Progenitor cell of endocrine pancreas (in vitro differentiated cells): Measurements from ENCODE around the gene ROCK2. TPM values are rescaled to one million over a fixed set of nuclear protein-coding genes. Genes with fewer than 3 reads are reported as not detected.

Experiments used
- DNase-seq: peaks from one replicate; pipeline ENCODE4 v3.0.0; 2021; ENCODE audit warnings: low spot score; ENCODE audit not compliant: unreplicated experiment
- H3K27ac Mint-ChIP-seq: 2 replicates; pipeline ENCODE4 v1.8.0; 2021; ENCODE audit warnings: mild to moderate bottlenecking, moderate library complexity, mixed read lengths
- H3K27me3 Mint-ChIP-seq: 2 replicates; pipeline ENCODE4 v1.8.0; 2021; ENCODE audit warnings: mixed read lengths
- H3K36me3 Mint-ChIP-seq: 2 replicates; pipeline ENCODE4 v1.8.0; 2022; ENCODE audit warnings: mixed read lengths; ENCODE audit not compliant: insufficient read depth
- H3K4me1 Mint-ChIP-seq: 2 replicates; pipeline ENCODE4 v1.8.0; 2021; ENCODE audit warnings: low read depth, mixed read lengths
- H3K4me3 Mint-ChIP-seq: 2 replicates; pipeline ENCODE4 v1.8.0; 2021; ENCODE audit warnings: low read depth, mild to moderate bottlenecking, moderate library complexity, mixed read lengths
- H3K9me3 Mint-ChIP-seq: 2 replicates; pipeline ENCODE4 v1.8.0; 2021; ENCODE audit warnings: low read depth, mixed read lengths
- long read RNA-seq: library from polyadenylated mRNA; unstranded; transcript quantifications from one replicate; pipeline ENCODE4 v2.0.0, GENCODE V29; 2020
- total RNA-seq: library from RNA; stranded (reverse); gene quantifications from 2 replicates; pipeline ENCODE4 v1.2.1, GENCODE V29; 2021
- TF ChIP-seq, protein P1 (sequence below): fragments of 200-600 bp; sonication (generic); IDR thresholded peaks from one replicate; pipeline ENCODE4 v1.5.0; 2021; ENCODE audit warnings: antibody characterized with exemption, mild to moderate bottlenecking; ENCODE audit not compliant: unreplicated experiment

Gene ROCK2
- total RNA-seq, result 41.9 and 43.8 TPM in 2 replicates
- long read RNA-seq, partial matches to known transcripts, result 6 of 8 reads
- long read RNA-seq, other reads (novel, unspliced or antisense), result 2 of 8 reads

DNA sequence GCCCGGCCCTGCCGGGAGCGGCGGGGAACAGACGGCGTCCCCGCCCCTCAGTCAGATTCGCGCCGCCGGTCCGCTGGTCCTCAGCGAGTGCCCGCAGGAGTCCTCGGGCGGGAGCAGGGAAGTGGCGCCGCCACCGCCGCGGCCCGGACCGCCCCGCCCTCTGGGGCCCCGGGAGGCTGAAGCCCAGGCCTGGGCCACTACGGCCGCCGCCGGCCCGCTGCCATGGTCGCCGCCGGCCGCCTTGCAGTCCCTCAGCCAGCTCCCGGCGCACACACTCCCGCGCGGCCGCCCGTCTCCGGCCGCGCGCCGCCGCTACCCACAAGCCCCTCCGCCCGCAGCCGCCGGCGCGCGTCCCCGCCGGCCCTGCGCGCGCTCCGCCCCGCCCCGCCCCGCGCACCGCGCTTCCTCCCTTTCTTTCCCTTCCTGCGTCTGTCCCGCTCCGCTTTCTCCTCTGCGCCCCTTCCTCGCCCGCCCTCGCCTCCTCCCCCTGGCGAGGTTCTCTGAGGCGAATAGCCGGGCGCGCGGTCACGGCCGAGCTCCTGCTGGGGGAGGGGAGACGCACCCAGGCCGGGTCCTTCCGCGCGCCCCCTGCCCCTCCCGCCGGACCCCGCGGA, at the start of gene ROCK2:
TSS of gene ROCK2 (minus strand) at position 295 of the 614 bp plus-strand sequence. CDS start 500 bp downstream, outside the sequence.
- Mint-ChIP-seq H3K36me3 (no peaks in the 10 kb centered on the region), H3K4me3 (peak within 1 kb of the TSS; percentile 97), H3K27ac (peak within 1 kb of the TSS; percentile 99), H3K4me1 (peaks cover 34% of the 10 kb centered on the region), H3K9me3 (no peaks in the 10 kb centered on the region), H3K27me3 (peaks cover 20% of the 10 kb centered on the region)
- TF ChIP-seq, protein P1, sequence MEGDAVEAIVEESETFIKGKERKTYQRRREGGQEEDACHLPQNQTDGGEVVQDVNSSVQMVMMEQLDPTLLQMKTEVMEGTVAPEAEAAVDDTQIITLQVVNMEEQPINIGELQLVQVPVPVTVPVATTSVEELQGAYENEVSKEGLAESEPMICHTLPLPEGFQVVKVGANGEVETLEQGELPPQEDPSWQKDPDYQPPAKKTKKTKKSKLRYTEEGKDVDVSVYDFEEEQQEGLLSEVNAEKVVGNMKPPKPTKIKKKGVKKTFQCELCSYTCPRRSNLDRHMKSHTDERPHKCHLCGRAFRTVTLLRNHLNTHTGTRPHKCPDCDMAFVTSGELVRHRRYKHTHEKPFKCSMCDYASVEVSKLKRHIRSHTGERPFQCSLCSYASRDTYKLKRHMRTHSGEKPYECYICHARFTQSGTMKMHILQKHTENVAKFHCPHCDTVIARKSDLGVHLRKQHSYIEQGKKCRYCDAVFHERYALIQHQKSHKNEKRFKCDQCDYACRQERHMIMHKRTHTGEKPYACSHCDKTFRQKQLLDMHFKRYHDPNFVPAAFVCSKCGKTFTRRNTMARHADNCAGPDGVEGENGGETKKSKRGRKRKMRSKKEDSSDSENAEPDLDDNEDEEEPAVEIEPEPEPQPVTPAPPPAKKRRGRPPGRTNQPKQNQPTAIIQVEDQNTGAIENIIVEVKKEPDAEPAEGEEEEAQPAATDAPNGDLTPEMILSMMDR, result no peak
- DNase-seq, result peak; percentile 84

- H3K9me3 Mint-ChIP-seq, result no peaks in the 10 kb centered on the region
- peaks cover 11% of the 10 kb centered on the region for H3K4me1 Mint-ChIP-seq
- TF ChIP-seq, protein P1, result no peak
- peaks cover 8% of the 10 kb centered on the region for H3K27me3 Mint-ChIP-seq
- no peak overlapping the region for H3K27ac Mint-ChIP-seq
- no peak for DNase-seq
- no peaks in the 10 kb centered on the region for H3K36me3 Mint-ChIP-seq
- H3K4me3 Mint-ChIP-seq, result no peak overlapping the region
These were observed 49.3 kb upstream of the ROCK2 start for GRCh38 chr2:11393711-11394236.

DNA sequence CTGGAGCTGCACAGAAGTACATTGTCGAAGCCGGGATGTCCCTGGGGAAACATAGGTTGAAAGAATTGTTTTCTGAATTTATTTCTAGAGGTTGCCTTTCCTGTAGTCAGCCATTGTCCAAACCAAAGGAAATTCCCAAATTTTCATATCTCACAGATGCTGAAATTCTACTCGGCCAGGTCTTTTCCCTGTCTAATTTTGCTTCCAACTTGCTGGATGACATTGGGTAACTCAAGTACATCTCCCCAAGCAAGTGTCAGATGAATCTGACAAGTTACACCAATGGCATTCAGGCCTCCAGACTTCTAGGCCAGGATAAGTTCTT, 47.5 kb upstream of the ROCK2 start:
- no peak overlapping the region for H3K4me3 Mint-ChIP-seq
- no peaks in the 10 kb centered on the region for H3K9me3 Mint-ChIP-seq

GRCh38 chr2:11390399-11390658, 45.9 kb upstream of the ROCK2 start:
- Mint-ChIP-seq H3K4me1 (peaks cover 31% of the 10 kb centered on the region), H3K4me3 (no peak overlapping the region), H3K9me3 (no peaks in the 10 kb centered on the region), H3K27ac (no peak overlapping the region), H3K27me3 (no peaks in the 10 kb centered on the region), H3K36me3 (no peaks in the 10 kb centered on the region)
- DNase-seq, result no peak
- TF ChIP-seq, protein P1, result no peak

More for the DNA sequence above, 47.5 kb upstream of the ROCK2 start:
- Mint-ChIP-seq H3K27ac (peak overlapping the region; percentile 77), H3K36me3 (no peaks in the 10 kb centered on the region), H3K4me1 (peaks cover 21% of the 10 kb centered on the region), H3K27me3 (peaks cover 7% of the 10 kb centered on the region)
- TF ChIP-seq, protein P1, result no peak
- no peak for DNase-seq

GRCh38 chr2:11389551-11390398, 45.3 kb upstream of the ROCK2 start:
- H3K27ac Mint-ChIP-seq, result no peak overlapping the region
- H3K4me3 Mint-ChIP-seq, result no peak overlapping the region
- TF ChIP-seq, protein P1, result no peak
- DNase-seq, result no peak
- H3K27me3 Mint-ChIP-seq, result no peaks in the 10 kb centered on the region
- H3K9me3 Mint-ChIP-seq, result no peaks in the 10 kb centered on the region
- H3K4me1 Mint-ChIP-seq, result peaks cover 31% of the 10 kb centered on the region
- no peaks in the 10 kb centered on the region for H3K36me3 Mint-ChIP-seq
